GM12891 (cell line): Measurements from ENCODE around the gene MEGF6.

Experiments
- PAX5 ChIP-seq: IDR thresholded peaks from 2 replicates; pipeline ENCODE4 v1.6.1; 2011; ENCODE audit warnings: low read length, moderate library complexity, mild to moderate bottlenecking; ENCODE audit not compliant: insufficient read depth, severe bottlenecking
- POLR2A ChIP-seq: IDR thresholded peaks from 2 replicates; pipeline ENCODE4 v1.6.1; 2011; ENCODE audit warnings: low read depth, low read length, control low read depth
- POLR2AphosphoS5 ChIP-seq: IDR thresholded peaks from 2 replicates; pipeline ENCODE4 v1.6.1; 2011; ENCODE audit warnings: low read depth, low read length, control low read depth
- POU2F2 ChIP-seq: IDR thresholded peaks from 2 replicates; pipeline ENCODE4 v1.6.1; 2011; ENCODE audit warnings: low read depth, mild to moderate bottlenecking, control low read depth, low read length, moderate library complexity
- SPI1 ChIP-seq: IDR thresholded peaks from 2 replicates; pipeline ENCODE4 v1.6.1; 2011; ENCODE audit warnings: low read depth, low read length, control low read depth
- TAF1 ChIP-seq: IDR thresholded peaks from 2 replicates; pipeline ENCODE4 v1.6.1; 2011; ENCODE audit warnings: low read depth, low read length, control low read depth

GRCh38 chr1:3510956-3511250, 100.4 kb downstream of the MEGF6 start:
- TF ChIP-seq POLR2AphosphoS5 (no peak), TAF1 (no peak), POLR2A (no peak), PAX5 (no peak), SPI1 (no peak), POU2F2 (no peak)
